Muscle of leg (tissue), 16 donors: ENCODE data around the gene CXCR1. TPM values are rescaled to one million over a fixed set of nuclear protein-coding genes. Genes with fewer than 3 reads are reported as not detected.
A peak's percentile ranks its signal among the peaks of the same experiment; 100 is the strongest.

Source experiments
- DNase-seq: peaks from one replicate; pipeline ENCODE4 v3.0.0; 2013
- H3K27ac ChIP-seq: one replicate; pipeline ENCODE4 v1.5.1; 2013; ENCODE audit warnings: mild to moderate bottlenecking, low read length, control low read depth
- H3K27me3 ChIP-seq: one replicate; pipeline ENCODE4 v1.6.1; 2013; ENCODE audit warnings: low read length; ENCODE audit not compliant: control insufficient read depth, insufficient read depth
- H3K36me3 ChIP-seq: one replicate; pipeline ENCODE4 v1.6.1; 2013; ENCODE audit warnings: low read length; ENCODE audit not compliant: control insufficient read depth, insufficient read depth
- H3K4me1 ChIP-seq: one replicate; pipeline ENCODE4 v1.6.1; 2013; ENCODE audit warnings: low read length; ENCODE audit not compliant: control insufficient read depth, insufficient read depth
- H3K4me3 ChIP-seq: one replicate; pipeline ENCODE4 v1.5.1; 2013; ENCODE audit warnings: low read length, control low read depth
- H3K9me3 ChIP-seq: replicated peaks from 2 replicates; pipeline ENCODE4 v1.6.1; 2013; ENCODE audit warnings: low read depth, low read length; ENCODE audit not compliant: control insufficient read depth
- WGBS: methylation state at CpG from one replicate; pipeline ENCODE4 v1.1.5; 2013; ENCODE audit warnings: missing lambda C conversion rate; ENCODE audit not compliant: insufficient coverage; 5-methylcytosine and 5-hydroxymethylcytosine counted together
- long read RNA-seq, 11 donors: transcript quantifications; one replicate each; lab custom pipeline, GENCODE V29; 2026
- polyA plus RNA-seq, 8 donors: library from polyadenylated mRNA; unstranded; fragments of 120-200 nt; gene quantifications; one replicate each; pipeline versions ENCODE4 v1.2.1 to v1.2.3, GENCODE V29; 2013; ENCODE audit warnings: inconsistent platforms in 1 of 8, low replicate concordance in 1 of 8; ENCODE audit not compliant: insufficient read length in 8 of 8, insufficient read depth in 1 of 8
- total RNA-seq: library from RNA; stranded (reverse); fragments of 120-200 nt; gene quantifications from one replicate; pipeline ENCODE4 v1.2.4, GENCODE V29; 2013

The CXCR1 gene
- total RNA-seq = not detected
- under 1 TPM in 4 of 8 donors, not detected in 4; 0.06 to 0.30 (median 0.11) TPM for polyA plus RNA-seq
- long read RNA-seq, donor 1 = 0 reads
- long read RNA-seq, donor 2 = 0 reads
- long read RNA-seq, donor 3 = 0 reads
- long read RNA-seq, donor 4 = 0 reads
- long read RNA-seq, donor 5 = 0 reads
- long read RNA-seq, donor 6 = 0 reads
- long read RNA-seq, donor 7 = 0 reads
- long read RNA-seq, donor 8 = 0 reads
- long read RNA-seq, donor 9 = 0 reads
- long read RNA-seq, donor 10 = 0 reads
- long read RNA-seq, donor 11 = 0 reads

DNA sequence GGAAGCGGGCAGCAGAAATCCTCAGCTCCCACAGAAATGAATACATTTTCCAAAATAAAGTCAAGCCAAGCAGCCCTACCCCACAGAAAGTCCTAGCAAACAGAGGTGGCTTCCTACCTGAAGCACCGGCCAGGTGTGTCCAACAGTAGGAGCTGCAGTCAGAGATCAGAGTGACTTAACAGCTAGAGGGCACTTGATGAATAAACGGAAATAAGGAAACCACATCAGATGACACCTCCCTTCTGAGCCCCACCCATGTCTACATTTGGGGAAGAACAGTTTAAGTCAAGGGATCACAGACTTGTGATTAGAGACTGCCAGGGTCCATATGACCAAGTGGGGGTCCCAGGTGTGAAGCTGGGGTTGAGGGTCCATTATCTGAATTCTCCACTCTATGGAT is at the start of gene CXCR1:
TSS of gene CXCR1 (minus strand) at position 172 of the 400 bp plus-strand sequence. CDS start 1,751 bp downstream, outside the sequence.
- Histone ChIP-seq H3K9me3 (no peaks in the 10 kb centered on the region), H3K4me3 (no peak within 1 kb of the TSS), H3K36me3 (no peaks in the 10 kb centered on the region), H3K27me3 (peaks cover 11% of the 10 kb centered on the region), H3K27ac (no peak within 1 kb of the TSS), H3K4me1 (no peaks in the 10 kb centered on the region)
- WGBS = no CpG with 5 or more reads among the region's 3 CpGs
- DNase-seq = no peak

DNA sequence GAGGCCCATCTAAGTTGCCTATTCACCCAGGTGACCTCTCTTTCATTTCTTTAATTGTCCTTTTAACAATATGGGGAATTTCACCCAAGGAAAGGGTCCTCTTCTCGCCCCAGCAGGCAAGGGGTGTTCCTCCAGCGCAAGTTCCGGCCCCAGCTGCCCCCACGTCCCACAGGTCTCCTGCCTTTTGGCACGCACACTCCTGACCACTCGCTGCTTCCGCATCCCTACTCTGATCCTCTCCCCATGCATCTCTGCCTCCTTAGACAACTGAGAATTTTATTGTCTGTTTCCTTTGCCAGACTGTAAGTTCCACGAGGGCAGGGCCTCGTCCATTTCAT is 49.5 kb upstream of the CXCR1 start:
- Histone ChIP-seq H3K27ac (peak overlapping the region; percentile 94), H3K27me3 (no peaks in the 10 kb centered on the region), H3K9me3 (no peaks in the 10 kb centered on the region), H3K4me1 (peaks cover 23% of the 10 kb centered on the region), H3K4me3 (peak overlapping the region; percentile 99), H3K36me3 (peaks cover 2% of the 10 kb centered on the region)
- 27% methylated on average over 7 of the region's 9 CpGs for WGBS
- DNase-seq = no peak

DNA sequence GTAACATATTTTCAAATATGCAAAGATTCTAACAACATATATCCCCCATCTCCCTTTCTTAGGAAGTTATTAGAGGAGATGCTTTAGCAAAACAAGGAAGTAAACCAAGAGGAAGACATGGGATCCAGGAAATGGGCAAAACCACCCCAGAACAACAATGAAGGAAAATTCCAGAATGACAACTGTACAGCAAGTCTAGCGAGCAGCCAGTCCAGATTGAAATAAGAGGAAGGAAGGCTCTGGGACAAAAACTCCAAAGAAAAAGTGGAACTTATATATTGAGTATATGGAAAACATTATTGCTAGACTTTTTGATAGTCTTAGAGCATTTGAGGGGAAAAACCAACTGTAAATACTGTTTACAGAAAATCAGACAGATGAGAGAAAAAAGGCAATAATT is 47.4 kb upstream of the CXCR1 start:
- Histone ChIP-seq H3K36me3 (no peaks in the 10 kb centered on the region), H3K27me3 (no peaks in the 10 kb centered on the region), H3K9me3 (no peaks in the 10 kb centered on the region), H3K27ac (no peak overlapping the region), H3K4me1 (peaks cover 12% of the 10 kb centered on the region), H3K4me3 (no peak overlapping the region)
- no CpG with 5 or more reads among the region's 1 CpG for WGBS
- DNase-seq = peak; percentile 25

DNA sequence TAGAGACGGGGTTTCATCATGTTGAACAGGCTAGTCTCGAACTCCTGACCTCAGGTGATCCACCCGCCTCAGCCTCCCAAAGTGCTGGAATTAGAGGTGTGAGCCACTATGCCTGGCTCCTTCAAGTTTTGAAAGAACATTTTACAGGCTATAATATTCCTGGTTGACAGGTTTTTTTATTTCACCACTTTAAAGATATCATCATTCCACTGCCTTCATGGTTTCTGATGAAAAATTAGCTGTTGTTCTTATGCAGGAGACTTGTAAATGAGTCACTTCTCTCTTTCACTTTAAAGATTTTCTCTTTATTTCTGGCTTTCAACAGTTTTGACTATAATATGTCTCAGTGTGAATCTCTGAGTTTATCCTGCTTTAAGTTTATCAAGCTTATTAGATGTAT is 42.3 kb upstream of the CXCR1 start:
- H3K9me3 ChIP-seq = no peaks in the 10 kb centered on the region
- H3K36me3 ChIP-seq = no peaks in the 10 kb centered on the region
- no peak for DNase-seq
- H3K27ac ChIP-seq = no peak overlapping the region
- 100% methylated on average over 3 of the region's 3 CpGs for WGBS
- no peaks in the 10 kb centered on the region for H3K4me1 ChIP-seq
- H3K4me3 ChIP-seq = no peak overlapping the region
- no peaks in the 10 kb centered on the region for H3K27me3 ChIP-seq

DNA sequence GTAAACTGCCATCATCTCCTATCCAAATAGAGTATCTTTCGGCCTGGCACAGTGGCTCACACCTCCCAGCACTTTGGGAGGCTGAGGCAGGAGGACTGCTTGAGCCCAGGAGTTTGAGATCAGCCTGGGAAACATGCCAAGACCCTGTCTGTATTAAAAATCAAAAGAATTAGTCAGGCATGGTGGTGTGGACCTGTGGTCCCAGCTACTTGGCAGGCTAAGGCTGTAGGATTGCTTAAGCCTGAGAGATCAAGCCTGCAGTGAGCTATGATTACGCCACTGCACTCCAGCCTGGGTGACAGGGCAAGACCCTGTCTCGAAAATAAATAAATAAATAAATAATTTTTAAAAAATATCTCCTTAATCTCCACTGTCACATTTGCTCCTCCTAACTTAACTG is 35.5 kb upstream of the CXCR1 start:
- no peaks in the 10 kb centered on the region for H3K4me1 ChIP-seq
- H3K36me3 ChIP-seq = no peaks in the 10 kb centered on the region
- H3K9me3 ChIP-seq = no peaks in the 10 kb centered on the region
- no peak overlapping the region for H3K27ac ChIP-seq
- H3K4me3 ChIP-seq = no peak overlapping the region
- WGBS = 89% methylated on average over 1 of the region's 3 CpGs
- H3K27me3 ChIP-seq = peaks cover 3% of the 10 kb centered on the region
- DNase-seq = no peak

DNA sequence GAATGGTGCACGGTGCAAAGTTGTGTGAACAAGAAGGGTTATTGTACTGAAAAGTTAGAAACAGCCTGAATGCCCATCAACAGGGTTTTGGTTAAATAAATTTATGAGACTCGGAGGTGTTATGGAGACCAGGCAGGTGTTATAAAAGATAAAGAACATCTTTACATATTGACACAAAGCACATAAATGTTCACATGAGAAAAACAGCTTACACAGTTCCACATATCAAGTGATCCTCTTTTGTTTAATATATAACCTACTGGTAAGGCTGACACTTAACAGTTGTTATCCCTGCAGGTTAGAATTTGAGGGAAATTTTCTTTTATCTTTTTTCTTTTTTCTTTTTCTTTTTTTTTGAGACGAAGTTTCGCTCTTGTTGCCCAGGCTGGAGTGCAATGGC is 30.2 kb upstream of the CXCR1 start:
- Histone ChIP-seq H3K27me3 (peaks cover 3% of the 10 kb centered on the region), H3K27ac (no peak overlapping the region), H3K4me1 (no peaks in the 10 kb centered on the region), H3K9me3 (no peaks in the 10 kb centered on the region), H3K4me3 (no peak overlapping the region), H3K36me3 (no peaks in the 10 kb centered on the region)
- WGBS = 33% methylated on average over 1 of the region's 4 CpGs
- DNase-seq = no peak

DNA sequence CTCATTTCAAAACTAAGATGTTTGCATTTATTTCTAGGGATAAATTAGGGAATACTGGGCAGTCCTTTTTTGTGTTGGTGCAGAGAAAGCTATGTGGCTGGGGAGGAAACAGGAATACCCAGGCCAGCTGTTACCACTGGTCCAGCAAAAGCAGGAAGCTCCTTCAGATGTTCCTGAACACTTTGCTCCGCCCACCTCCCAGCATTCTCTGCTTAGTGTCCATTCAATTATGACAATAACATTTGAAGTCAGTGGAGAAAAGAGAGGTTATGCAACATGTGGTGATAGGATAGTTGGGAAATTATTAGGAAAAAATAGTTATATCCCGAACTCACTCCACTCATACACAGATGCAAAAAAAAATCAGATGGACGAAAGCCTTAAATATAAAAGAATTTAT is 28.1 kb upstream of the CXCR1 start:
- no peaks in the 10 kb centered on the region for H3K9me3 ChIP-seq
- DNase-seq = no peak
- H3K4me1 ChIP-seq = no peaks in the 10 kb centered on the region
- H3K36me3 ChIP-seq = no peaks in the 10 kb centered on the region
- no peak overlapping the region for H3K4me3 ChIP-seq
- no CpG with 5 or more reads among the region's 3 CpGs for WGBS
- peaks cover 3% of the 10 kb centered on the region for H3K27me3 ChIP-seq
- H3K27ac ChIP-seq = no peak overlapping the region

DNA sequence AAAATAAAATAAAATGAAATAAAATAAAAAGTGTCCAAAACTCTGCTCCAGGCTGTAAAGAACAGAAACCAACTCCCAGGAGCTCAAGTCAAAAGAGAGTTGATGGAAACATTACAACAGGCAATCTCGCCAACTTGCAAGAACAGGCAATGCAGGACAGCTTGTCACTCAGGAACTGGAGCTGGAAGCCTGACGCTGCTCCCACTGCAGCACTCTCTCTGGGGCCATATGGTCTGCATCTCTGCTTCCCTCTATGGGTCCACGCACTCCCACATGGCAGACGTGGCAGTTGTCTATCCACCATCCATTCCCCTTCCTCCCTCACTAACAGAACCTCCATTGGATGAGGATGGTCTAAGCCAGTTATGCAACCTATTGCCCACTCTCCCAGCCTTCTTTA is 26.9 kb upstream of the CXCR1 start:
- Histone ChIP-seq H3K27ac (no peak overlapping the region), H3K36me3 (no peaks in the 10 kb centered on the region), H3K9me3 (no peaks in the 10 kb centered on the region), H3K4me1 (peaks cover 2% of the 10 kb centered on the region), H3K4me3 (no peak overlapping the region), H3K27me3 (no peaks in the 10 kb centered on the region)
- DNase-seq = no peak
- 92% methylated on average over 3 of the region's 4 CpGs for WGBS

DNA sequence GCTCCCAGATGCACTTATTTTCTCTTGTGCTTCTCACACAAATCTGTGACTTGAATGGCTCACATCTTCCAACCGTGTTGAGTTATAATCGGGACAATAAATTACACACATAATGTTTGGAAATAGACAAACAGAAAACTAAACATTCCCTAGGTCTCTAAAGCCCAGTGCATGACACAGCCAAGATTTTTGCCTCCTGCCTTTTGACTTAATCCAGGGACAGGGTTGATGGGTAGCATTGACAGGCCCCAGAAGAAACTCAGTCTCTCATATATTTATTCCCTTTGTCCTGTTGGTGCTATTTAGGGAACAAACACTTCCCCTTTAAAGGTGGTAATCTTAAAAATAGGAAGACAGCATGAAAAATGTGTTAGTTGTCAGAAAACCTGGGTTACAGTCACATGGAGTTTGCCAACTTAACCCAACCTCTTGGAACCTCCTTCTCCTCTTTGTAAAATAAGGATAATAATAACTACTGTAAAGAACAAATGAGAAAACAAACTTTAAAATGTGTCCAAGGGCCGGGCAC is 26.2 kb upstream of the CXCR1 start:
- Histone ChIP-seq H3K4me1 (peaks cover 8% of the 10 kb centered on the region), H3K9me3 (no peaks in the 10 kb centered on the region), H3K4me3 (no peak overlapping the region), H3K27ac (no peak overlapping the region), H3K27me3 (no peaks in the 10 kb centered on the region), H3K36me3 (no peaks in the 10 kb centered on the region)
- no CpG with 5 or more reads among the region's 3 CpGs for WGBS
- no peak for DNase-seq

DNA sequence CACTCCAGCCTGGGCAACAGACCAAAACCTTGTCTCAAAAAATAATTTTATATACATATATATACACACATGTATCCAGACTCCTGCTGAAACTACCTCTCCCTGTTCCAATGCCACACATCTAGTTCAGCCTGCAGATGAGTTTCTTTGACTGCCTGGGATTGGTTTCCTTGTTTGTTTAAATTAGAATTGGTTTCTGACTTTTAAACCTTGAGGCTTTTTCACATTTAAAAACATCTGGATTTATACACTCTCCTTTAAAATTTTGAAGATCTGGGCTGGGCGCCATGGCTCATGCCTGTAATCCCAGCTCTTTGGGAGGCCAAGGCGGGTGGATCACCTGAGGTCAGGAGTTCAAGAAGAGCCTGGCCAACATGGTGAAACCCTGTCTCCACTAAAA is 21.8 kb upstream of the CXCR1 start:
- WGBS = 36% methylated on average over 2 of the region's 2 CpGs
- H3K27ac ChIP-seq = peak overlapping the region; percentile 82
- H3K4me3 ChIP-seq = no peak overlapping the region
- no peaks in the 10 kb centered on the region for H3K36me3 ChIP-seq
- H3K4me1 ChIP-seq = peaks cover 26% of the 10 kb centered on the region
- DNase-seq = peak; percentile 78
- H3K9me3 ChIP-seq = no peaks in the 10 kb centered on the region
- no peaks in the 10 kb centered on the region for H3K27me3 ChIP-seq
